NT2/D1 (cell line): ENCODE measurements around the gene MTG1.

Experiments
- DNase-seq: peaks from one replicate; pipeline ENCODE4 v3.0.0-alpha.2; 2011; ENCODE audit warnings: low read depth, low spot score
- H3K27me3 ChIP-seq: 2 replicates; pipeline ENCODE4 v1.6.0; 2011; ENCODE audit warnings: mild to moderate bottlenecking; ENCODE audit not compliant: insufficient read length, insufficient read depth
- H3K36me3 ChIP-seq: 2 replicates; pipeline ENCODE4 v1.6.1; 2011; ENCODE audit warnings: mild to moderate bottlenecking, low read length, mixed read lengths; ENCODE audit not compliant: insufficient read depth, insufficient read length
- H3K4me1 ChIP-seq: 2 replicates; pipeline ENCODE4 v1.5.1; 2011; ENCODE audit not compliant: insufficient read depth, insufficient read length
- H3K4me3 ChIP-seq: 2 replicates; pipeline ENCODE4 v1.5.1; 2011; ENCODE audit warnings: low read depth; ENCODE audit not compliant: insufficient read length
- H3K9ac ChIP-seq: 2 replicates; pipeline ENCODE4 v1.6.0; 2011; ENCODE audit warnings: low read depth; ENCODE audit not compliant: insufficient read length
- H3K9me3 ChIP-seq: 2 replicates; pipeline ENCODE4 v1.5.1; 2011; ENCODE audit warnings: mild to moderate bottlenecking, low read length; ENCODE audit not compliant: insufficient read depth
- SUZ12 ChIP-seq: IDR thresholded peaks from 2 replicates; pipeline ENCODE4 v1.6.1; 2011; ENCODE audit not compliant: insufficient read length, insufficient read depth; ENCODE audit errors: extremely low read depth
- YY1 ChIP-seq: IDR thresholded peaks from 2 replicates; pipeline ENCODE4 v1.6.1; 2011; ENCODE audit not compliant: insufficient read length, insufficient read depth
- ZNF274 ChIP-seq: IDR thresholded peaks from 2 replicates; pipeline ENCODE4 v1.6.1; 2011; ENCODE audit warnings: mild to moderate bottlenecking, low read depth, low read length

MTG1 gene

GRCh38 chr10:133451346-133451745 is 57.4 kb downstream of the MTG1 start:
- Histone ChIP-seq H3K27me3 (no peaks in the 10 kb centered on the region), H3K9me3 (peaks cover 28% of the 10 kb centered on the region), H3K4me1 (no peaks in the 10 kb centered on the region), H3K4me3 (no peak overlapping the region), H3K9ac (no peak overlapping the region), H3K36me3 (no peaks in the 10 kb centered on the region)
- no peak for DNase-seq
- no peak for TF ChIP-seq SUZ12
- TF ChIP-seq YY1 = no peak
- no peak for TF ChIP-seq ZNF274

- H3K36me3 ChIP-seq = no peaks in the 10 kb centered on the region
- no peaks in the 10 kb centered on the region for H3K4me1 ChIP-seq
- no peak for DNase-seq
- no peak for TF ChIP-seq SUZ12
- no peak for TF ChIP-seq YY1
- no peak for TF ChIP-seq ZNF274
- no peak overlapping the region for H3K4me3 ChIP-seq
- no peak overlapping the region for H3K9ac ChIP-seq
- H3K27me3 ChIP-seq = no peaks in the 10 kb centered on the region
- H3K9me3 ChIP-seq = peaks cover 19% of the 10 kb centered on the region
These were observed 58.5 kb downstream of the MTG1 start for GRCh38 chr10:133452453-133452852.

GRCh38 chr10:133453516-133454203 is 59.7 kb downstream of the MTG1 start, which contains the start of gene SCART1:
TSS of gene SCART1 (plus strand) at chr10:133453945. CDS start at chr10:133453998, 53 bp downstream.
- Histone ChIP-seq H3K27me3 (no peaks in the 10 kb centered on the region), H3K4me3 (no peak within 1 kb of the TSS), H3K9ac (no peak within 1 kb of the TSS), H3K4me1 (no peaks in the 10 kb centered on the region), H3K9me3 (peaks cover 7% of the 10 kb centered on the region), H3K36me3 (no peaks in the 10 kb centered on the region)
- no peak for DNase-seq
- TF ChIP-seq ZNF274 (no peak), YY1 (no peak), SUZ12 (no peak)

GRCh38 chr10:133454204-133454893 is 60.4 kb downstream of the MTG1 start:
- Histone ChIP-seq H3K4me3 (no peak overlapping the region), H3K36me3 (no peaks in the 10 kb centered on the region), H3K27me3 (no peaks in the 10 kb centered on the region), H3K9me3 (no peaks in the 10 kb centered on the region), H3K4me1 (no peaks in the 10 kb centered on the region), H3K9ac (no peak overlapping the region)
- no peak for DNase-seq
- TF ChIP-seq YY1 (no peak), SUZ12 (no peak), ZNF274 (no peak)

GRCh38 chr10:133455196-133455595 is 61.2 kb downstream of the MTG1 start:
- Histone ChIP-seq H3K27me3 (no peaks in the 10 kb centered on the region), H3K4me3 (no peak overlapping the region), H3K9me3 (no peaks in the 10 kb centered on the region), H3K36me3 (no peaks in the 10 kb centered on the region), H3K9ac (no peak overlapping the region), H3K4me1 (no peaks in the 10 kb centered on the region)
- no peak for TF ChIP-seq ZNF274
- TF ChIP-seq SUZ12 = no peak
- TF ChIP-seq YY1 = no peak
- DNase-seq = no peak

- DNase-seq = no peak
- no peak overlapping the region for H3K9ac ChIP-seq
- no peaks in the 10 kb centered on the region for H3K4me1 ChIP-seq
- no peak overlapping the region for H3K4me3 ChIP-seq
- TF ChIP-seq SUZ12 = no peak
- TF ChIP-seq YY1 = no peak
- H3K9me3 ChIP-seq = no peaks in the 10 kb centered on the region
- H3K27me3 ChIP-seq = no peaks in the 10 kb centered on the region
- no peaks in the 10 kb centered on the region for H3K36me3 ChIP-seq
These were observed 61.7 kb downstream of the MTG1 start for GRCh38 chr10:133455611-133456031.

GRCh38 chr10:133456041-133456951 is 62.3 kb downstream of the MTG1 start:
- no peaks in the 10 kb centered on the region for H3K4me1 ChIP-seq
- H3K36me3 ChIP-seq = no peaks in the 10 kb centered on the region
- no peaks in the 10 kb centered on the region for H3K27me3 ChIP-seq
- H3K9me3 ChIP-seq = no peaks in the 10 kb centered on the region
- H3K9ac ChIP-seq = no peak overlapping the region
- H3K4me3 ChIP-seq = no peak overlapping the region
- no peak for TF ChIP-seq SUZ12
- no peak for TF ChIP-seq ZNF274
- TF ChIP-seq YY1 = no peak
- no peak for DNase-seq
